Inferior parietal cortex (tissue), 1 donor: ENCODE results near the gene PDE4B.

Source experiments
- DNase-seq: peaks from one replicate; pipeline ENCODE4 v3.0.0-alpha.2; 2016; ENCODE audit errors: extremely low spot score

The PDE4B gene

DNA sequence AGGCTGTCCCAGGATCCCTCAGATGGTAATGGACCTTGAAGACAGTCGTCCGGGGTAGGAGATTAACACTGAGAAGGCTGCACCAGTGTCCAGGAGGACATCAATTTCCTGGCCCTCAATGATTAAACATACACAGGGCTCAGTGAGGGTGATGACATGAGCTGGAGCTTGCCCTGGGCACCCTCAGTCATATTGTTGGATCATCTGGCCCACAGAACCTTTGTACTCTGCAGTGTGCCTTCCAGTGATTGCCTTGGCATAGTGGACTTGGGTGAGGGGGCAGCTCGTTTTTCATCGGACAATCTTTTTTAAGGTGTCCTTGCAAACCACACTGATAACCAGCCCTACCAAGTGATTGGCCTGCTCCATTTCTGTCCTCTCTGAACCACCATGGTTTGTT lies 630.1 kb downstream of the PDE4B start:
- DNase-seq, result no peak
